HCT116 (cell line): Measurements from ENCODE around the gene TCEAL2. TPM values are rescaled to one million over a fixed set of nuclear protein-coding genes. Genes with fewer than 3 reads are reported as not detected.
A peak's percentile ranks its signal among the peaks of the same experiment; 100 is the strongest.

ENCODE experiments used
- ATAC-seq: fragments of 200-7000 bp; cut with Tn5 transposase; 2 replicates; pipeline ENCODE4 v1.9.1; 2020; ENCODE audit warnings: mild to moderate bottlenecking, moderate library complexity
- BruUV-seq: library from RNA; stranded (reverse); fragments of 400-500 nt; replicated peaks from 2 replicates; lab custom pipeline; 2021; lab: Mats Ljungman, UMichigan
- CTCF ChIA-PET: fragments of 300-600 bp; sonication (Branson Sonifier 250); formaldehyde crosslinking; loops from one replicate; lab custom pipeline; 2021; ENCODE audit warnings: antibody characterized with exemption; lab: Charles Lee
- POLR2A ChIA-PET: fragments of 300-600, 350-600 bp; sonication (Branson Sonifier 250); formaldehyde crosslinking; loops from one replicate; lab custom pipeline; 2021; ENCODE audit warnings: antibody characterized with exemption; lab: Charles Lee
- RAD21 ChIA-PET, 2 experiments: fragments of 300-600 bp; sonication (Branson Sonifier 250); formaldehyde crosslinking; loops; one replicate each; lab custom pipeline; 2023; ENCODE audit warnings: low total read pairs in 2 of 2; ENCODE audit not compliant: uncharacterized antibody in 2 of 2, unreplicated experiment in 2 of 2, low non-redundant PET in 1 of 2; lab: Charles Lee
- DNase-seq: peaks from one replicate; pipeline ENCODE4 v3.0.0-alpha.2; 2010; ENCODE audit warnings: low read depth, low spot score
- H2AFZ ChIP-seq: fragments of 200-600 bp; shearing (Covaris generic), sonication (generic); 2 replicates; pipeline ENCODE4 v1.6.1; 2017; ENCODE audit warnings: low read depth, mixed run types, mixed read lengths, antibody characterized with exemption, low read length; ENCODE audit not compliant: poor library complexity, severe bottlenecking
- H3K27ac ChIP-seq: 2 replicates; pipeline ENCODE4 v1.5.1; 2012; ENCODE audit warnings: low read depth, low read length
- H3K27me3 ChIP-seq: fragments of 200-600 bp; sonication (generic); 2 replicates; pipeline ENCODE4 v1.6.1; 2016; ENCODE audit warnings: mixed run types, low read length, mixed read lengths; ENCODE audit not compliant: insufficient read depth
- H3K36me3 ChIP-seq, 2 experiments: fragments of 200-500 bp in 1 of 2; fragments of 200-600 bp in 1 of 2; sonication (Bioruptor generic) in 1 of 2; sonication (generic) in 1 of 2; 2 replicates each; pipeline versions ENCODE4 v1.5.1 to v1.6.1; 2014 to 2016; ENCODE audit warnings: low read length in 2 of 2, inconsistent platforms in 1 of 2, mixed read lengths in 1 of 2, mixed run types in 1 of 2; ENCODE audit not compliant: insufficient read depth in 2 of 2, control insufficient read depth in 1 of 2
- H3K4me1 ChIP-seq, 2 experiments: fragments of 200-600 bp in 1 of 2; sonication (generic) in 1 of 2; 2 replicates each; pipeline versions ENCODE4 v1.5.1 to v1.6.1; 2012 to 2017; ENCODE audit warnings: low read length in 2 of 2, inconsistent platforms in 1 of 2, mild to moderate bottlenecking in 1 of 2, mixed read lengths in 1 of 2, mixed run types in 1 of 2, moderate library complexity in 1 of 2; ENCODE audit not compliant: insufficient read depth in 2 of 2, control insufficient read depth in 1 of 2
- H3K4me2 ChIP-seq: fragments of 200-600 bp; sonication (generic); 2 replicates; pipeline ENCODE4 v1.6.1; 2017; ENCODE audit warnings: mixed run types, low read length, mixed read lengths
- H3K4me3 ChIP-seq, 2 experiments: fragments of 200-600 bp in 1 of 2; sonication (generic) in 1 of 2; replicated peaks in 1 of 2; 2 replicates each; pipeline ENCODE4 v1.5.1; 2011 to 2016; ENCODE audit warnings: low read length in 2 of 2, control low read depth in 1 of 2, low read depth in 1 of 2, mild to moderate bottlenecking in 1 of 2, mixed read lengths in 1 of 2, mixed run types in 1 of 2
- H3K79me2 ChIP-seq: fragments of 200-600 bp; sonication (generic); 2 replicates; pipeline ENCODE4 v1.6.1; 2017; ENCODE audit warnings: mild to moderate bottlenecking, mixed run types, low read length, moderate library complexity, mixed read lengths; ENCODE audit not compliant: insufficient read depth
- H3K9ac ChIP-seq: fragments of 200-600 bp; sonication (generic); 2 replicates; pipeline ENCODE4 v1.6.1; 2016; ENCODE audit warnings: low read length, mixed read lengths
- H3K9me2 ChIP-seq: fragments of 200-600 bp; sonication (generic), shearing (Covaris generic); 2 replicates; pipeline ENCODE4 v1.6.1; 2017; ENCODE audit warnings: mixed run types, mild to moderate bottlenecking, moderate library complexity; ENCODE audit not compliant: insufficient read depth
- H3K9me3 ChIP-seq, 2 experiments: fragments of 200-500 bp in 1 of 2; fragments of 200-600 bp in 1 of 2; sonication (Bioruptor generic) in 1 of 2; sonication (generic) in 1 of 2; 2 replicates each; pipeline ENCODE4 v1.6.1; 2014 to 2017; ENCODE audit warnings: low read length in 2 of 2, mixed read lengths in 2 of 2, inconsistent platforms in 1 of 2, low read depth in 1 of 2, mild to moderate bottlenecking in 1 of 2, mixed run types in 1 of 2, moderate library complexity in 1 of 2; ENCODE audit not compliant: control insufficient read depth in 1 of 2, insufficient read depth in 1 of 2
- H4K20me1 ChIP-seq: fragments of 200-600 bp; sonication (generic), shearing (Covaris generic); 2 replicates; pipeline ENCODE4 v1.6.1; 2017; ENCODE audit warnings: mixed run types, mild to moderate bottlenecking, moderate library complexity; ENCODE audit not compliant: insufficient read depth
- FOSL1 ChIP-seq: IDR thresholded peaks from 2 replicates; pipeline ENCODE4 v1.6.1; 2012; ENCODE audit warnings: low read depth
- RAD21 ChIP-seq: IDR thresholded peaks from 2 replicates; pipeline ENCODE4 v1.6.1; 2012; ENCODE audit warnings: low read depth, mild to moderate bottlenecking
- SP1 ChIP-seq: IDR thresholded peaks from 2 replicates; pipeline ENCODE4 v1.6.1; 2012; ENCODE audit warnings: low read depth
- ZNF274 ChIP-seq: fragments of 200-500 bp; sonication (Bioruptor generic); IDR thresholded peaks from 2 replicates; pipeline ENCODE4 v1.6.1; 2014; ENCODE audit warnings: mild to moderate bottlenecking, low read depth, low read length, inconsistent platforms
- intact Hi-C: fragments of 100-400 bp; cut with micrococcal nuclease; formaldehyde crosslinking; loops from 2 replicates; pipeline ENCODE4 v1.10.0; 2022
- total RNA-seq: library from RNA; stranded (reverse); gene quantifications from one replicate; pipeline ENCODE4 v1.2.1, GENCODE V29; 2021; ENCODE audit not compliant: unreplicated experiment
- TF ChIP-seq, protein P1 (sequence below): IDR thresholded peaks from 2 replicates; pipeline ENCODE4 v1.6.1; 2011; ENCODE audit warnings: mild to moderate bottlenecking, low read length, moderate library complexity; ENCODE audit not compliant: insufficient replicate concordance; ENCODE audit errors: extremely low read depth
- TF ChIP-seq, protein P2 (sequence below), 3 experiments: fragments of 200-600 bp in 1 of 3; sonication (generic) in 1 of 3; IDR thresholded peaks in 2 of 3; conservative IDR thresholded peaks in 1 of 3; 2 replicates each; pipeline ENCODE4 v1.5.1; 2012 to 2017; ENCODE audit warnings: low read depth in 2 of 3, low read length in 2 of 3, antibody characterized with exemption in 1 of 3, borderline replicate concordance in 1 of 3, control low read depth in 1 of 3, mild to moderate bottlenecking in 1 of 3, mixed read lengths in 1 of 3, mixed run types in 1 of 3, moderate library complexity in 1 of 3; ENCODE audit not compliant: insufficient read depth in 1 of 3

TCEAL2 gene
- total RNA-seq, 1 experiment from 2014 or later: not detected

DNA sequence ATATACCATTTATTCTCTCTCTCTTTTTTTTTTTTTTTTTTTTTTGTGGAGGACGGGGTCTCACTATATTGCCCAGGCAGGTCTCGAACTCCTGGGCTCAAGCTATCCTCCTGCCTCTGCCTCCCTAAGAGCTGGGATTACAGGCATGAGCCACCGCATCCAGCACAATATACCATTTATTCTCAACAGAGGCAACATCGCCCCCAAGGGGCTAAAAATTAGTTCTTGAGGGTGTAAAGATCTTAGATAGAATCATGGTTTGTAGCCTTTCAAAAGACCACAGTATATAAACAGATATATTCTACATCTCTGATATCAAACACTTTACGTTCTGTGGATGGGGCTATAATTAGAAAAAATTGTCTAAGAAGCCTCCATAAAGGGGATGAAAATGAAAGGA is 39.8 kb upstream of the TCEAL2 start:
- TF ChIP-seq, protein P1, sequence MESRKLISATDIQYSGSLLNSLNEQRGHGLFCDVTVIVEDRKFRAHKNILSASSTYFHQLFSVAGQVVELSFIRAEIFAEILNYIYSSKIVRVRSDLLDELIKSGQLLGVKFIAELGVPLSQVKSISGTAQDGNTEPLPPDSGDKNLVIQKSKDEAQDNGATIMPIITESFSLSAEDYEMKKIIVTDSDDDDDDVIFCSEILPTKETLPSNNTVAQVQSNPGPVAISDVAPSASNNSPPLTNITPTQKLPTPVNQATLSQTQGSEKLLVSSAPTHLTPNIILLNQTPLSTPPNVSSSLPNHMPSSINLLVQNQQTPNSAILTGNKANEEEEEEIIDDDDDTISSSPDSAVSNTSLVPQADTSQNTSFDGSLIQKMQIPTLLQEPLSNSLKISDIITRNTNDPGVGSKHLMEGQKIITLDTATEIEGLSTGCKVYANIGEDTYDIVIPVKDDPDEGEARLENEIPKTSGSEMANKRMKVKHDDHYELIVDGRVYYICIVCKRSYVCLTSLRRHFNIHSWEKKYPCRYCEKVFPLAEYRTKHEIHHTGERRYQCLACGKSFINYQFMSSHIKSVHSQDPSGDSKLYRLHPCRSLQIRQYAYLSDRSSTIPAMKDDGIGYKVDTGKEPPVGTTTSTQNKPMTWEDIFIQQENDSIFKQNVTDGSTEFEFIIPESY: no peak
- peak; percentile 19; the same call in 1 of the 2 replicates for TF ChIP-seq RAD21
- TF ChIP-seq, protein P2, sequence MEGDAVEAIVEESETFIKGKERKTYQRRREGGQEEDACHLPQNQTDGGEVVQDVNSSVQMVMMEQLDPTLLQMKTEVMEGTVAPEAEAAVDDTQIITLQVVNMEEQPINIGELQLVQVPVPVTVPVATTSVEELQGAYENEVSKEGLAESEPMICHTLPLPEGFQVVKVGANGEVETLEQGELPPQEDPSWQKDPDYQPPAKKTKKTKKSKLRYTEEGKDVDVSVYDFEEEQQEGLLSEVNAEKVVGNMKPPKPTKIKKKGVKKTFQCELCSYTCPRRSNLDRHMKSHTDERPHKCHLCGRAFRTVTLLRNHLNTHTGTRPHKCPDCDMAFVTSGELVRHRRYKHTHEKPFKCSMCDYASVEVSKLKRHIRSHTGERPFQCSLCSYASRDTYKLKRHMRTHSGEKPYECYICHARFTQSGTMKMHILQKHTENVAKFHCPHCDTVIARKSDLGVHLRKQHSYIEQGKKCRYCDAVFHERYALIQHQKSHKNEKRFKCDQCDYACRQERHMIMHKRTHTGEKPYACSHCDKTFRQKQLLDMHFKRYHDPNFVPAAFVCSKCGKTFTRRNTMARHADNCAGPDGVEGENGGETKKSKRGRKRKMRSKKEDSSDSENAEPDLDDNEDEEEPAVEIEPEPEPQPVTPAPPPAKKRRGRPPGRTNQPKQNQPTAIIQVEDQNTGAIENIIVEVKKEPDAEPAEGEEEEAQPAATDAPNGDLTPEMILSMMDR (IDR thresholded peaks at IDR 0.05 in 2 of 3, conservative IDR thresholded peaks at IDR 0.05 in 1 of 3; ENCODE audit: borderline replicate concordance in 1 of 3, insufficient read depth in 1 of 3, low read depth in 2 of 3, low read length in 2 of 3): peak in 2 of 3 experiments; percentile 8 to 32; a peak in 1 of 6 replicates
- Histone ChIP-seq H4K20me1 (no peaks in the 10 kb centered on the region), H3K4me2 (no peak overlapping the region), H3K9me3 (no peaks in the 10 kb centered on the region), H3K27me3 (no peaks in the 10 kb centered on the region), H3K4me1 (no peaks in the 10 kb centered on the region), H3K36me3 (no peaks in the 10 kb centered on the region), H3K27ac (no peak overlapping the region), H3K9me2 (no peaks in the 10 kb centered on the region), H3K9ac (no peak overlapping the region), H3K79me2 (no peaks in the 10 kb centered on the region), H3K4me3 (no peak overlapping the region), H2AFZ (no peak overlapping the region)
- POLR2A ChIA-PET: no interaction called here
- ATAC-seq (no peak), DNase-seq (no peak)
- RAD21 ChIA-PET: no interaction called here
- intact Hi-C loops: no loop called here
- CTCF ChIA-PET: no interaction called here
- BruUV-seq: no TSS peak

DNA sequence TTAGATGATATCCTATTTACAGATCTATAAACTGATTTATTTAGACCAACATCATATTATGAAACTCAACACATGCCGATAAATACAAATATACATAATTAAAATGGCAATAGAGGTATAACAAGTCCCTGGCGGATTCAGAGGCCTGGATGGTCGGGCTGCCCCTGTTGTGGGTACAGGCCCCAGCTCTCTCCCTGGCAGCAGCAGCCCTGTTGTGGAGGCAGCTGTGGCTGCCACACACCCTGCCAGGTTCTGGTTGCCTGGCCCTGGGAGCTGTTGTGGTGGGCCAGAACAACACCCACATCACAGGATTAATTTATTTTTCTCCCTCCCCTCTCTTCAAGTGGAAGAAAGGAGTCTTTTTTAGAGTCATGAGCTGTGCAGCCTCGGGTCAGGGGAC is 12.1 kb upstream of the TCEAL2 start:
- Histone ChIP-seq H3K27me3 (no peaks in the 10 kb centered on the region), H3K4me3 (no peak overlapping the region), H4K20me1 (no peaks in the 10 kb centered on the region), H3K9ac (no peak overlapping the region), H3K9me2 (no peaks in the 10 kb centered on the region), H3K9me3 (no peaks in the 10 kb centered on the region), H3K4me2 (no peak overlapping the region), H3K4me1 (no peaks in the 10 kb centered on the region), H3K27ac (no peak overlapping the region), H3K36me3 (no peaks in the 10 kb centered on the region), H2AFZ (no peak overlapping the region), H3K79me2 (no peaks in the 10 kb centered on the region)
- ChIA-PET POLR2A (no interaction called here), RAD21 (no interaction called here), CTCF (no interaction called here)
- BruUV-seq: no TSS peak
- DNase-seq (no peak), ATAC-seq (no peak)
- intact Hi-C loops: no loop called here
- no peak for TF ChIP-seq FOSL1
- TF ChIP-seq ZNF274: no peak
- TF ChIP-seq SP1: no peak
- TF ChIP-seq, protein P1: no peak
